Muscle layer of colon (tissue), 2 donors: ENCODE measurements around the gene SNRPN.
"Not testable (repeated sequence)": the region's sequence is repeated elsewhere in the genome, so short reads cannot be mapped to it uniquely, and the experiment has no call there.

Source experiments
- H3K27ac ChIP-seq: one replicate; pipeline ENCODE4 v1.7.0; 2013; ENCODE audit warnings: low read depth, mild to moderate bottlenecking, low read length, moderate library complexity
- H3K27me3 ChIP-seq, 2 donors: one replicate each; pipeline ENCODE4 v1.7.0; 2013; ENCODE audit warnings: low read length in 2 of 2, mild to moderate bottlenecking in 2 of 2; ENCODE audit not compliant: insufficient read depth in 2 of 2, control insufficient read depth in 1 of 2
- H3K36me3 ChIP-seq: one replicate; pipeline ENCODE4 v1.7.0; 2013; ENCODE audit warnings: mild to moderate bottlenecking, low read length; ENCODE audit not compliant: insufficient read depth
- H3K4me1 ChIP-seq: one replicate; pipeline ENCODE4 v1.7.0; 2013; ENCODE audit warnings: mild to moderate bottlenecking, low read length; ENCODE audit not compliant: insufficient read depth
- H3K4me3 ChIP-seq, 2 donors: one replicate each; pipeline ENCODE4 v1.7.0; 2013; ENCODE audit warnings: low read length in 2 of 2, low read depth in 1 of 2, mild to moderate bottlenecking in 1 of 2, moderate library complexity in 1 of 2
- H3K9ac ChIP-seq: one replicate; pipeline ENCODE4 v1.7.0; 2013; ENCODE audit warnings: low read length
- H3K9me3 ChIP-seq: one replicate; pipeline ENCODE4 v1.7.0; 2013; ENCODE audit warnings: mild to moderate bottlenecking, low read length
- donor health status: abdominal sarcoma.
- donor health status: Adenocarcinoma of cecum.

The SNRPN gene

DNA sequence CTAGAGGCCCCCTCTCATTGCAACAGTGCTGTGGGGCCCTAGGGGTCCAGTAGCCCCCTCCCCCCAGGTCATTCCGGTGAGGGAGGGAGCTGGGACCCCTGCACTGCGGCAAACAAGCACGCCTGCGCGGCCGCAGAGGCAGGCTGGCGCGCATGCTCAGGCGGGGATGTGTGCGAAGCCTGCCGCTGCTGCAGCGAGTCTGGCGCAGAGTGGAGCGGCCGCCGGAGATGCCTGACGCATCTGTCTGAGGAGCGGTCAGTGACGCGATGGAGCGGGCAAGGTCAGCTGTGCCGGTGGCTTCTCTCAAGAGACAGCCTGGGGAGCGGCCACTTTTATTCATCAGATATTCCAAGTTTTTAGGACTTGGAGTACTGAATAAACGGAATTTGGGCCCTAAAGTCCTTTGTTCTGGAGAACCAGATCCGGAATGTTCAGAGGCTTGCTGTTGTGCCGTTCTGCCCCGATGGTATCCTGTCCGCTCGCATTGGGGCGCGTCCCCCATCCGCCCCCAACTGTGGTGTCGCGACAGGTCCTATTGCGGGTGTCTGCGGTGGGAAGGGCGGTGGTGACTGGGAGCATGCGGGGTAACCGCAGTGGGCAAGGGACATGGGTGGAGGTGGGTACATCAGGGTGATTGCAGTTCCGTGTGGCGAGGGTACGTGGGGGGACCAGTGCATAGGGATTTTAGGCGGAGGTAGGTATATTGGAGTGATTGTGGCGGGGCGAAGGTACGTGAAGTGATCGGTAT, at the start of gene SNRPN, which contains the start of gene SNURF:
Gene SNRPN, plus strand, starts transcription at position 205 of the 748 bp plus-strand sequence. CDS start 19,467 bp downstream, outside the sequence.
Gene SNURF, plus strand, starts transcription at position 205 of the 748 bp plus-strand sequence. Its CDS starts 62 bp downstream, at position 267.
- Histone ChIP-seq H3K4me1 (no peaks in the 10 kb centered on the region), H3K27me3 (no peaks in the 10 kb centered on the region), H3K9ac (peak within 1 kb of the TSS; percentile 90), H3K9me3 (no peaks in the 10 kb centered on the region), H3K27ac (peak within 1 kb of the TSS; percentile 86), H3K4me3 (peak within 1 kb of the TSS; percentile 63 to 88), H3K36me3 (no peaks in the 10 kb centered on the region)

DNA sequence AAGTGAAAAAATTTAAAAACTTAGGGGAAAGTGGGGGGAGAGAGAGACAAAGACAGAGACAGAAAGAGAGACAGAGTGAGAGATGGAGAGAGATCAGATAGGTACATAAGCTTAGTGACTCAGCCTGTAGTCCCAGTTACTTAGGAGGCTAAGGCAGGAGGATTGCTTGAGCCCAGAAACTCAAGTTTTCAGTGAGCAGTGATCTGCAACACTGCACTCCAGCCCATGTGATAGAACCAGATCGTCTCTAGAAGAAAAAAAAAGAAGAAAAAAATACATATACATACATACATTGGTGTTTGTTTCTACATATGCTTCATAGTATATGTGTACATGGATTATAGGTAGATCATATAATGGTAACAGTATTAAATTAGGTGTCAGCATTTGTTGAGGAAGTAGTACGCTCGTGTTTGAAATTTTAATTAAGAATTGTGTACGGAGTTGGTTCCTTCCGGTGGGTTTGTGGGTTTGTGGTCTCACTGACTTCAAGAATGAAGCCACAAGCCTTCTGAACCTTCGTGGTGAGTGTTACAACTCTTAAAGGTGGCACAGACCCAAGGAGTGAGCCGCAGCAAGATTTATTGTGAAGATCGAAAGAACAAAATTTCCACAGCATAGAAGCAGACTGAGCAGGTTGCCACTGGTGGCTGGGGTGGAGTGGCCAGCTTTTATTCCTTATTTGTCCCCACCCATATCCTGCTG, 38.3 kb upstream of the SNRPN start:
- Histone ChIP-seq H3K36me3 (no peaks in the 10 kb centered on the region), H3K27me3 (no peaks in the 10 kb centered on the region), H3K27ac (no peak overlapping the region), H3K9ac (no peak overlapping the region), H3K4me1 (no peaks in the 10 kb centered on the region), H3K4me3 (no peak overlapping the region), H3K9me3 (no peaks in the 10 kb centered on the region)

DNA sequence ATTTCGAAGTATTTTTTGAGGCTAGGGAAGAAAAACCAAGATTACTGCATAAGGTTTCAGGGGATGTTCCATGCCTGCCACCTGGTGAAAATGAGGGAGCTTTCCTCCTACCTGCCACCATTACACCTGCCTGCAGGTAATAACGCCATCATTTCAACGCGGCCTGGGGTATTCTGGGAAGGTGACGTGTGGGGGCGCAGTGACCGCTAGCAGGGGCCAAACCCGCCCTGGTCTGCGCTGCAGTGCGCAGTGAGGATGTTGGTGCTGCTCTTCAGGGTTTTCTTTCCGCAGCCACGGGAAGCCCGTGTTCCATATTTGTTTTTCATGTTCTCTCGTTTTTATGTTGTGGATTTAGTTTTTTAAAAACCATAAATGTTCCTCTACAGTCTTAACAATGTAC, 37.4 kb upstream of the SNRPN start:
- Histone ChIP-seq H3K9ac (no peak overlapping the region), H3K9me3 (no peaks in the 10 kb centered on the region), H3K4me1 (no peaks in the 10 kb centered on the region), H3K36me3 (no peaks in the 10 kb centered on the region), H3K27ac (no peak overlapping the region), H3K4me3 (no peak overlapping the region), H3K27me3 (no peaks in the 10 kb centered on the region)

GRCh38 chr15:24919446-24919845, 35.3 kb upstream of the SNRPN start:
- Histone ChIP-seq H3K9me3 (no peaks in the 10 kb centered on the region), H3K27me3 (no peaks in the 10 kb centered on the region), H3K4me1 (no peaks in the 10 kb centered on the region), H3K27ac (no peak overlapping the region), H3K4me3 (no peak overlapping the region), H3K36me3 (no peaks in the 10 kb centered on the region), H3K9ac (no peak overlapping the region)

GRCh38 chr15:24922781-24923180, 32.0 kb upstream of the SNRPN start:
- H3K27me3 ChIP-seq, H3K4me3 ChIP-seq, H3K9ac ChIP-seq, H3K4me1 ChIP-seq, H3K36me3 ChIP-seq, H3K9me3 ChIP-seq, H3K27ac ChIP-seq: not testable (repeated sequence)

DNA sequence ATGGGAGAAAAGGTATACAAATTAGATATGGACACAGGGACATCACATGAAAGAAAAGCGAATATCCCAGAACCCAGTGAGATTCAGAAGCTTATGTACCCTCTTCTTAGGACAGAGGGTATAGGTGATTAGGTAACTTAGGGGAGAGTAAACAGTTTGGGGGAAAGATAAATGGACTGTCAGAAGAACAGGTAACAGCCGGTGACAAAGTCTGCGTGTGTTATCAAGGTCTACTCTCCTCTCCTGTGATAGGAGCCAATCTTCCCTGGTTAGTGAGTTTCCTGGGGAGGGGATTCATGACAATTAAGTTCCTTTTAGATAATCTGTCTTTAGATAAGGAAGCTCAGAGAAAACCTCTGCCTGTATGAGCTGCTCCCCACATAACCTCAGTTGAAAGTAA, 30.6 kb upstream of the SNRPN start:
- H3K9ac ChIP-seq, result no peak overlapping the region
- H3K4me3 ChIP-seq, result no peak overlapping the region
- H3K4me1 ChIP-seq, result no peaks in the 10 kb centered on the region
- H3K9me3 ChIP-seq, result no peaks in the 10 kb centered on the region
- H3K36me3 ChIP-seq, result no peaks in the 10 kb centered on the region
- no peaks in the 10 kb centered on the region for H3K27me3 ChIP-seq
- H3K27ac ChIP-seq, result no peak overlapping the region

DNA sequence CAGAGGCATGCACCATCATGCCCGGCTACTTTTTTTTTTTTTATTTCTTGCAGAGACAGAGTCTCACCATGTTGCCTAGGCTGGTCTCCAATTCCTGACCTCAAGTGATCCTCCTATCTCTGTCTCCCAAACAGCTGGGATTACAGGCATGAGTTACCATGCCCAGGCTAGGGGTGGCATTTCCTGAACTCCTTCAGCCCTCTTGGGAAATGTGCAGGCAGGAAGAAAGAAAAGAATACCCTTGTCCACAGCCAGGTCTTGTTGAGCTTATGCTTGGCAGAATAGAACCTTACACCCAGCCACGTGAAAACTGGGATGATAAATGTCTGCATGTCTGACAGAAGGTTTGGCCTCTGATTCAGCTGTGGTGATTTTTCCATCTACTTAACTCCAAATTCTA, 30.2 kb upstream of the SNRPN start:
- no peaks in the 10 kb centered on the region for H3K27me3 ChIP-seq
- H3K4me1 ChIP-seq, result no peaks in the 10 kb centered on the region
- H3K4me3 ChIP-seq, result no peak overlapping the region
- no peak overlapping the region for H3K9ac ChIP-seq
- no peaks in the 10 kb centered on the region for H3K9me3 ChIP-seq
- H3K27ac ChIP-seq, result no peak overlapping the region
- H3K36me3 ChIP-seq, result no peaks in the 10 kb centered on the region

DNA sequence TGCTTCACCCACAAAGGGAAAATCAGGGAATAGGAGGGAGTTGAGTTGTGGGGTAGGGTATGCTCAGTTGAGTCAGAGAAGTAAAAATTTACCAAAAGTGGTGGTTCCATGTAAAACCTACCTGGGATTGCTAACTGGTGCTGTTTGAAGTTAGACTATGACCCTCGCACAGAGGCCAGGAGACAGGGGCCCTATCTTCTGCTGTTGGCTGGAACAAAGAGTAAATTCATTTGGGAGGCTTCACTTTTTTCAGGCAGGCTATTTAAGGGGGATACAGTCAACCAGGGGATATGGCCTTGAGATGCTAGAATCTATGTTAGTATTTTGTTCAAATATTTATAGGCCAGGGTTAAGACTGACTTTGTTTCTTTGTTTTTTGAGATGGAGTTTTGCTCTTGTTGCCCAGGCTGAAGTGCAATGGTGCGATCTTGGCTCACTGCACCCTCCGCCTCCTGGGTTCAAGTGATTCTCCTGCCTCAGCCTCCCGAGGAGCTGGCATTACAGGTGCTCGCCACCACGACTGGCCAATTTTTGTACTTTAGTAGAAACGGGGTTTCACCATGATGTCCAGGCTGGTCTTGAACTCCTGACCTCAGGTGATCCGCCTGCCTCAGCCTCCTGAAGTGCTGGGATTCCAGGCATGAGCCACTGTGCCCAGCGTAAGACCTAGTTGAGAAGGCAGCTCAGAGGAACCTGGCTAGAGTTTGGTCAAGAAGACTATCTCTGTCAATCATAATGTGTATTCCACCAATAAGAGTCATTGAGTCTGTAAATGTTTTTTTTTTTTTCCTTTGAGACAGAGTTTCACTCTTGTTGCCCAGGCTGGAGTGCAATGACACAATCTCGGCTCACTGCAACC, 22.7 kb upstream of the SNRPN start:
- not testable (repeated sequence) for H3K27ac ChIP-seq, H3K4me3 ChIP-seq, H3K9ac ChIP-seq, H3K27me3 ChIP-seq, H3K9me3 ChIP-seq, H3K36me3 ChIP-seq, H3K4me1 ChIP-seq

DNA sequence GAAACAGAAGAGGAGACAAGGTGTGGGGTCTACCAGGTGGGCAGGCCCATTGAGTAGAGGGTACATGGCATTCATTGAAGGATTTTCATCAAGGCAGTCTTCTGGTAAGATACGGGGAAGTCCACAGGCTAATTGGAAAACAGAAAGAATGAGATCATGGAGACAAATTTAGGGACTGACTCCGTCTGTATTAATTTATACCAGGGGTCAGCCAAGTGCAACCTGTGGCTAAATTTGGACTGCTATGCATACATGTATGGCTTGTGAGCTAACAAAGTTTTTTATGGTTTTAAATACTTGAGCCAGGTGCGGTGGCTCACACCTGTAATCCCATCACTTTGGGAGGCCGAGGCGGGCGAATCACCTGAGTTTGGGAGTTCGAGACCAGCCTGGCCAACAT, 21.1 kb upstream of the SNRPN start:
- H3K4me1 ChIP-seq, result no peaks in the 10 kb centered on the region
- H3K36me3 ChIP-seq, result no peaks in the 10 kb centered on the region
- H3K27ac ChIP-seq, result no peak overlapping the region

DNA sequence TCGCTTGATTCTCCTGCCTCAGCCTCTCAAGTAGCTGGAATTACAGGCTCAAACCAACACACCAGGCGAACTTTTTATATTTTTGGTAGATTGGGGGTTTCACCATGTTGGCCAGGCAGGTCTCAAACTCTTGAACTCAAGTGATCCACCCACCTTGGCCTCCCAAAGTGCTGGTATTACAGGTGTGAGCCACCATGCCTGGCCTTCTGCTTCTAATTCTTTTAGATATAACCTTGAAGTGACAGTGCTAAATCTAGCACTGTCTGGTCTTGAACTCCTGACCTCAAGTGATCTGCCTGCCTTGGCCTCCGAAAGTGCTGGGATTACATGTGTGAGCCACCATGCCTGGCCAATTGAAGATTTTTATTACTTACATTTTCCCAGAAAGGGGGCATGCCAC, 16.6 kb upstream of the SNRPN start:
- not testable (repeated sequence) for H3K36me3 ChIP-seq, H3K4me3 ChIP-seq, H3K27me3 ChIP-seq, H3K9me3 ChIP-seq, H3K9ac ChIP-seq, H3K4me1 ChIP-seq, H3K27ac ChIP-seq

More for the DNA sequence above, 21.1 kb upstream of the SNRPN start:
- Histone ChIP-seq H3K9ac (no peak overlapping the region), H3K4me3 (no peak overlapping the region), H3K27me3 (no peaks in the 10 kb centered on the region), H3K9me3 (no peaks in the 10 kb centered on the region)

DNA sequence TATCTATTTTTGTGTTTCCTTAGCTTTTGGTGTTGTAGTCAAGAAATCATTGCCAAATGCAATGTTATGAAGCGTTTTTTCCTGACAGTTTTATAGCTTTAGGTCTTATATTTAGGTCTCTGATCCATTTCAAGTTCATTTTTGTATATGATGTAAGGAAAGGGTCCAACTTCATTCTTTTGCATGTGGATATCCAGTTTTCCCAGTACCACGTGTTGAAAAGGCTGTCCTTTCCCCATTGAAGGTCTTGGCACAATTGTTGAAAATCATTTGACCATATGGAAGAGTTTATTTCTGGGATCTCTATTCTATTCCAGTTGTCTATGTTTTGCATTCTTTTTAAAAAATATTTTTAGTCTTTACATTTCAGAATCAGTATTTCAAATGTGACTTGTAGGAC, 14.6 kb upstream of the SNRPN start:
- Histone ChIP-seq H3K4me1 (peaks cover under 1% of the 10 kb centered on the region), H3K27me3 (no peaks in the 10 kb centered on the region), H3K4me3 (no peak overlapping the region), H3K36me3 (no peaks in the 10 kb centered on the region), H3K9me3 (no peaks in the 10 kb centered on the region), H3K9ac (no peak overlapping the region), H3K27ac (no peak overlapping the region)
